HEK293 (cell line): Measurements from ENCODE around the gene TLL2.
A peak's percentile ranks its signal among the peaks of the same experiment; 100 is the strongest.

ENCODE experiments used
- BCL11A ChIP-seq: fragments of 450-650 bp; formaldehyde crosslinking; IDR thresholded peaks from 2 replicates; pipeline ENCODE4 v1.5.1; 2016; ENCODE audit warnings: low read depth, missing biosample characterization, missing genetic modification characterization
- GFI1B ChIP-seq: fragments of 450-650 bp; formaldehyde crosslinking; IDR thresholded peaks from 2 replicates; pipeline ENCODE4 v1.5.1; 2016; ENCODE audit warnings: missing biosample characterization, missing genetic modification characterization
- HIC1 ChIP-seq: fragments of 450-650 bp; formaldehyde crosslinking; IDR thresholded peaks from 2 replicates; pipeline ENCODE4 v1.5.1; 2016; ENCODE audit warnings: missing biosample characterization, missing genetic modification characterization
- KLF16 ChIP-seq: fragments of 450-650 bp; formaldehyde crosslinking; IDR thresholded peaks from 2 replicates; pipeline ENCODE4 v1.5.1; 2017; ENCODE audit warnings: missing biosample characterization, missing genetic modification characterization
- KLF17 ChIP-seq: fragments of 450-650 bp; formaldehyde crosslinking; IDR thresholded peaks from 2 replicates; pipeline ENCODE4 v1.5.1; 2016; ENCODE audit warnings: missing biosample characterization, missing genetic modification characterization
- KLF8 ChIP-seq: fragments of 450-650 bp; formaldehyde crosslinking; IDR thresholded peaks from 2 replicates; pipeline ENCODE4 v1.5.1; 2016; ENCODE audit warnings: missing biosample characterization, missing genetic modification characterization
- MZF1 ChIP-seq: fragments of 450-650 bp; formaldehyde crosslinking; IDR thresholded peaks from 2 replicates; pipeline ENCODE4 v1.5.1; 2017; ENCODE audit warnings: missing biosample characterization, missing genetic modification characterization, borderline replicate concordance
- PRDM1 ChIP-seq: fragments of 450-650 bp; formaldehyde crosslinking; IDR thresholded peaks from 2 replicates; pipeline ENCODE4; 2016; ENCODE audit warnings: missing biosample characterization, missing genetic modification characterization
- ZBTB1 ChIP-seq: fragments of 450-650 bp; formaldehyde crosslinking; IDR thresholded peaks from 2 replicates; pipeline ENCODE4 v1.5.1; 2016; ENCODE audit warnings: missing biosample characterization, missing genetic modification characterization
- ZBTB17 ChIP-seq: fragments of 450-650 bp; formaldehyde crosslinking; IDR thresholded peaks from 2 replicates; pipeline ENCODE4 v1.5.1; 2016; ENCODE audit warnings: missing biosample characterization, missing genetic modification characterization
- ZBTB49 ChIP-seq: fragments of 450-650 bp; formaldehyde crosslinking; IDR thresholded peaks from 2 replicates; pipeline ENCODE4 v1.5.1; 2016; ENCODE audit warnings: missing biosample characterization, missing genetic modification characterization, low read depth
- ZBTB8A ChIP-seq: fragments of 450-650 bp; formaldehyde crosslinking; IDR thresholded peaks from 2 replicates; pipeline ENCODE4 v1.5.1; 2016; ENCODE audit warnings: missing biosample characterization, missing genetic modification characterization
- ZFHX2 ChIP-seq: fragments of 450-650 bp; formaldehyde crosslinking; conservative IDR thresholded peaks from 2 replicates; pipeline ENCODE4 v1.5.1; 2016; ENCODE audit warnings: missing biosample characterization, missing genetic modification characterization
- ZNF114 ChIP-seq: fragments of 450-650 bp; formaldehyde crosslinking; IDR thresholded peaks from 2 replicates; pipeline ENCODE4 v1.5.0; 2017; ENCODE audit warnings: missing biosample characterization, missing genetic modification characterization
- ZNF16 ChIP-seq: fragments of 450-650 bp; formaldehyde crosslinking; IDR thresholded peaks from 2 replicates; pipeline ENCODE4 v1.5.1; 2016; ENCODE audit warnings: low read depth, missing biosample characterization, missing genetic modification characterization
- ZNF211 ChIP-seq: fragments of 450-650 bp; formaldehyde crosslinking; IDR thresholded peaks from 2 replicates; pipeline ENCODE4 v1.5.1; 2016; ENCODE audit warnings: low read depth, missing biosample characterization, missing genetic modification characterization
- ZNF214 ChIP-seq: fragments of 450-650 bp; formaldehyde crosslinking; IDR thresholded peaks from 2 replicates; pipeline ENCODE4 v1.5.1; 2017; ENCODE audit warnings: missing biosample characterization, mild to moderate bottlenecking, missing genetic modification characterization, borderline replicate concordance
- ZNF521 ChIP-seq: fragments of 450-650 bp; formaldehyde crosslinking; IDR thresholded peaks from 2 replicates; pipeline ENCODE4 v1.5.1; 2017; ENCODE audit warnings: missing biosample characterization, mild to moderate bottlenecking, missing genetic modification characterization
- ZNF558 ChIP-seq: fragments of 450-650 bp; formaldehyde crosslinking; IDR thresholded peaks from 2 replicates; pipeline ENCODE4 v1.5.1; 2016; ENCODE audit warnings: missing biosample characterization, missing genetic modification characterization
- ZNF660 ChIP-seq: fragments of 450-650 bp; IDR thresholded peaks from 2 replicates; pipeline ENCODE4 v1.5.1; 2018; ENCODE audit warnings: missing biosample characterization, mild to moderate bottlenecking, missing genetic modification characterization
- ZNF677 ChIP-seq: fragments of 450-650 bp; IDR thresholded peaks from 2 replicates; pipeline ENCODE4 v1.5.0; 2018; ENCODE audit warnings: missing biosample characterization, mild to moderate bottlenecking, missing genetic modification characterization, moderate library complexity
- ZNF692 ChIP-seq: fragments of 450-650 bp; formaldehyde crosslinking; IDR thresholded peaks from 2 replicates; pipeline ENCODE4 v1.5.1; 2016; ENCODE audit warnings: missing biosample characterization, missing genetic modification characterization
- ZNF76 ChIP-seq: fragments of 450-650 bp; formaldehyde crosslinking; IDR thresholded peaks from 2 replicates; pipeline ENCODE4; 2016; ENCODE audit warnings: low read depth, missing biosample characterization, missing genetic modification characterization, borderline replicate concordance
- ZNF768 ChIP-seq: fragments of 450-650 bp; formaldehyde crosslinking; IDR thresholded peaks from 2 replicates; pipeline ENCODE4 v1.5.1; 2018; ENCODE audit warnings: missing biosample characterization, mild to moderate bottlenecking, missing genetic modification characterization
- ZNF791 ChIP-seq: fragments of 450-650 bp; formaldehyde crosslinking; IDR thresholded peaks from 2 replicates; pipeline ENCODE4 v1.5.1; 2016; ENCODE audit warnings: missing biosample characterization, missing genetic modification characterization
- ZNF792 ChIP-seq: fragments of 450-650 bp; formaldehyde crosslinking; IDR thresholded peaks from 2 replicates; pipeline ENCODE4 v1.5.1; 2016; ENCODE audit warnings: missing biosample characterization, missing genetic modification characterization
- TF ChIP-seq, protein P1 (sequence below): fragments of 450-650 bp; formaldehyde crosslinking; IDR thresholded peaks from 2 replicates; pipeline ENCODE4 v1.5.1; 2017; ENCODE audit warnings: missing biosample characterization, missing genetic modification characterization
- TF ChIP-seq, protein P2 (sequence below): sonication (generic); formaldehyde crosslinking; IDR thresholded peaks from 2 replicates; pipeline ENCODE4 v1.8.1; 2022; ENCODE audit warnings: mild to moderate bottlenecking, moderate library complexity, missing genetic modification reagents

TLL2 gene

DNA sequence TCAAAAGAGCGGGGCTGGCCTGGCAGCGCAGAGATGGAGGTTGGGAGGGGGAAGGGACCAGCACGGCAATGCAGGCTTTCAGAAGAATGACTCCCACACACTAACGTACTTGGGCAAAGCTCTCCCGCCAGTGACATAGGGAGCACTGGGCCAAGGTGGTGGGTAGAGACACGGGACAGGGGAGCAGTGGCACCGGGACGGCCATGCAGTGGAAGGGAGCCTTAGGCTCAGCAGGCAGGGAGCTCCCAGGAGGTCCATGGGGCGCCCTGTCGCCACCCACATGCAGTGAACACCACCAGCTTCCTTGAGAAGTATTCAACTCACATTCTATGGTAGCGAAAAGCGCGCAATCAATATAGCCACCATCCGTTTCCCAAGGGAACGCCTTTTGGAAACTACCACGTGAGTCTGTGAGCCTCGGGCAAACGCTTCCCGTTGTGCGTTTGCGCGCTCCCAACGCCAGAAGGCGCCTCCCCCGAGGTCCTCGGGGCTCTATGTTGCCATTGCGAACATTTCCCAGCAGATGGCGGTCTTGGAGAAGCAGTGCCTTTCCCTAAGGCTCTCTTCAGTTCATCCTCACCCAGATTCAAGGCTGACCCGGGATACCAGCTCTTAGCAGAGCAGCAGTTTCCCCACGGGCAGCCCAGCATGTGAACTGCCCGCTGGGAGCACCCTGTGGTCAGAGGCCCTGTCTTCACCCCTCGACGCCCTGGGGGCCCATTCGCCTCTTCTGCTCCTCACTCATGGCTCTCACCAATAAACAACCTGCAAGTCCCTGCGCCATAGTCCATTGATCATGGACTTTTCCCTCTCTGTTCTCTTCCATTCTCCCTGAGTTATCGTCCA lies 138.5 kb downstream of the TLL2 start (continued):
- no peak for TF ChIP-seq HIC1
- TF ChIP-seq ZBTB1 (tag by site-specific recombination): no peak
- TF ChIP-seq, protein P1, sequence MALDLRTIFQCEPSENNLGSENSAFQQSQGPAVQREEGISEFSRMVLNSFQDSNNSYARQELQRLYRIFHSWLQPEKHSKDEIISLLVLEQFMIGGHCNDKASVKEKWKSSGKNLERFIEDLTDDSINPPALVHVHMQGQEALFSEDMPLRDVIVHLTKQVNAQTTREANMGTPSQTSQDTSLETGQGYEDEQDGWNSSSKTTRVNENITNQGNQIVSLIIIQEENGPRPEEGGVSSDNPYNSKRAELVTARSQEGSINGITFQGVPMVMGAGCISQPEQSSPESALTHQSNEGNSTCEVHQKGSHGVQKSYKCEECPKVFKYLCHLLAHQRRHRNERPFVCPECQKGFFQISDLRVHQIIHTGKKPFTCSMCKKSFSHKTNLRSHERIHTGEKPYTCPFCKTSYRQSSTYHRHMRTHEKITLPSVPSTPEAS (tag by site-specific recombination): no peak
- peak; percentile 15; the same call in 1 of the 2 replicates for TF ChIP-seq ZFHX2 (tag by site-specific recombination)
- no peak for TF ChIP-seq ZNF558 (tag by site-specific recombination)
- TF ChIP-seq KLF17 (tag by site-specific recombination): peak; percentile 56; the same call in 1 of the 2 replicates
- no peak for TF ChIP-seq ZNF114 (tag by site-specific recombination)
- TF ChIP-seq ZNF791 (tag by site-specific recombination): no peak
- TF ChIP-seq PRDM1: no peak
- TF ChIP-seq ZNF211: no peak
- no peak for TF ChIP-seq ZNF768 (tag by site-specific recombination)
- no peak for TF ChIP-seq ZBTB49 (tag by site-specific recombination)
- TF ChIP-seq MZF1: no peak
- TF ChIP-seq GFI1B (tag by site-specific recombination): no peak
- TF ChIP-seq ZNF660: peak; percentile 81
- TF ChIP-seq ZNF76: no peak
- TF ChIP-seq ZNF214 (tag by site-specific recombination): no peak
- peak; percentile 42; the same call in 1 of the 2 replicates for TF ChIP-seq ZBTB8A (tag by site-specific recombination)
- no peak for TF ChIP-seq KLF8
- TF ChIP-seq KLF16 (tag by site-specific recombination): no peak
- peak; percentile 60; the same call in 1 of the 2 replicates for TF ChIP-seq ZNF692
- no peak for TF ChIP-seq ZNF792 (tag by site-specific recombination)
- TF ChIP-seq, protein P2, sequence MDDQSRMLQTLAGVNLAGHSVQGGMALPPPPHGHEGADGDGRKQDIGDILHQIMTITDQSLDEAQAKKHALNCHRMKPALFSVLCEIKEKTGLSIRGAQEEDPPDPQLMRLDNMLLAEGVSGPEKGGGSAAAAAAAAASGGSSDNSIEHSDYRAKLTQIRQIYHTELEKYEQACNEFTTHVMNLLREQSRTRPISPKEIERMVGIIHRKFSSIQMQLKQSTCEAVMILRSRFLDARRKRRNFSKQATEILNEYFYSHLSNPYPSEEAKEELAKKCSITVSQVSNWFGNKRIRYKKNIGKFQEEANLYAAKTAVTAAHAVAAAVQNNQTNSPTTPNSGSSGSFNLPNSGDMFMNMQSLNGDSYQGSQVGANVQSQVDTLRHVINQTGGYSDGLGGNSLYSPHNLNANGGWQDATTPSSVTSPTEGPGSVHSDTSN (CRISPR knock-in tag): no peak
- TF ChIP-seq ZNF521: no peak
- TF ChIP-seq ZNF677 (tag by site-specific recombination): no peak
- TF ChIP-seq ZBTB17 (tag by site-specific recombination): peak; percentile 97
- no peak for TF ChIP-seq ZNF16
- TF ChIP-seq BCL11A (tag by site-specific recombination): no peak
